K562 (cell line): Measurements from ENCODE around the gene PIGV. TPM values are rescaled to one million over a fixed set of nuclear protein-coding genes. Genes with fewer than 3 reads are reported as not detected.

Experiments used
- CBX3 ChIP-seq, 2 experiments: IDR thresholded peaks; 1 replicate in 1 of 2; 2 replicates in 1 of 2; pipeline ENCODE4 v1.6.1; 2012; ENCODE audit warnings: inconsistent platforms in 2 of 2, low read length in 2 of 2, borderline replicate concordance in 1 of 2, control low read depth in 1 of 2
- CXXC5 ChIP-seq: fragments of 250-450 bp; sonication (Bioruptor Pico); IDR thresholded peaks from 2 replicates; pipeline ENCODE4 v1.8.0; 2022; ENCODE audit warnings: inconsistent platforms, mild to moderate bottlenecking, moderate library complexity
- FIP1L1 ChIP-seq: fragments of 200-400 bp; formaldehyde crosslinking; IDR thresholded peaks from 2 replicates; pipeline ENCODE4 v1.6.1; 2018; ENCODE audit warnings: mild to moderate bottlenecking, low read depth, low read length; ENCODE audit not compliant: poor library complexity, severe bottlenecking
- ILF3 ChIP-seq: fragments of 450-650 bp; IDR thresholded peaks from 2 replicates; pipeline ENCODE4 v1.6.1; 2018; ENCODE audit warnings: antibody characterized with exemption, mild to moderate bottlenecking, moderate library complexity, borderline replicate concordance
- NCOA6 ChIP-seq: fragments of 450-650 bp; IDR thresholded peaks from 2 replicates; pipeline ENCODE4 v1.6.1; 2017; ENCODE audit warnings: mild to moderate bottlenecking
- NONO ChIP-seq, 2 experiments: fragments of 200-400 bp in 1 of 2; fragments of 450-650 bp in 1 of 2; formaldehyde crosslinking in 1 of 2; IDR thresholded peaks; 2 replicates each; pipeline ENCODE4 v1.6.1; 2017; ENCODE audit warnings: low read depth in 2 of 2, mild to moderate bottlenecking in 2 of 2, moderate library complexity in 2 of 2, low read length in 1 of 2
- NRF1 ChIP-seq, 2 experiments: fragments of 450-650 bp; IDR thresholded peaks in 1 of 2; conservative IDR thresholded peaks in 1 of 2; 2 replicates each; pipeline ENCODE4 v1.6.1; 2014; ENCODE audit warnings: mild to moderate bottlenecking in 2 of 2
- POLR2H ChIP-seq: IDR thresholded peaks from 2 replicates; pipeline ENCODE4 v1.6.1; 2016; ENCODE audit warnings: missing genetic modification characterization, low read depth, mild to moderate bottlenecking, control low read depth, missing compliant biosample characterization, moderate library complexity
- RFX7 ChIP-seq: fragments of 250-450 bp; sonication (Bioruptor Pico); IDR thresholded peaks from 2 replicates; pipeline ENCODE4 v1.5.1; 2021; ENCODE audit warnings: mild to moderate bottlenecking
- SIX5 ChIP-seq, 2 experiments: IDR thresholded peaks; 2 replicates each; pipeline ENCODE4 v1.6.1; 2011; ENCODE audit warnings: low read length in 2 of 2, borderline replicate concordance in 1 of 2, low read depth in 1 of 2, mild to moderate bottlenecking in 1 of 2, moderate library complexity in 1 of 2; ENCODE audit not compliant: insufficient read depth in 1 of 2
- ZEB2 ChIP-seq: fragments of 450-650 bp; IDR thresholded peaks from 2 replicates; pipeline ENCODE4 v1.6.1; 2016
- ZNF12 ChIP-seq: sonication (generic); formaldehyde crosslinking; IDR thresholded peaks from 2 replicates; pipeline ENCODE4 v1.4.0; 2020; ENCODE audit warnings: mild to moderate bottlenecking, missing genetic modification reagents
- ZNF23 ChIP-seq: fragments of 250-450 bp; sonication (Bioruptor Pico); IDR thresholded peaks from 2 replicates; pipeline ENCODE4 v1.4.0; 2020; ENCODE audit warnings: mild to moderate bottlenecking
- ZNF263 ChIP-seq: sonication (generic); formaldehyde crosslinking; IDR thresholded peaks from 2 replicates; pipeline ENCODE4 v1.8.0; 2022; ENCODE audit warnings: mild to moderate bottlenecking, missing genetic modification reagents, borderline replicate concordance
- ZNF551 ChIP-seq: fragments of 250-450 bp; sonication (Bioruptor Pico); IDR thresholded peaks from 2 replicates; pipeline ENCODE4 v1.5.0; 2021; ENCODE audit warnings: mild to moderate bottlenecking, moderate library complexity
- ZNF644 ChIP-seq: fragments of 200-800 bp; sonication (Bioruptor generic); IDR thresholded peaks from 2 replicates; pipeline ENCODE4 v1.6.1; 2016; ENCODE audit warnings: low read depth, missing genetic modification characterization, missing compliant biosample characterization
- polyA plus RNA-seq, 8 experiments: library from polyadenylated mRNA; depleted of rRNA in 4 of 8; stranded (reverse) in 5 of 8; unstranded in 3 of 8; fragments of >200 nt; fragmentation: Nextera tagmentation in 2 of 8; fragmentation: Illumina TruSeq in 1 of 8; extraction: Ambion mirVana in 2 of 8; extraction: Trizol in 1 of 8; gene quantifications; 2 replicates each; pipeline versions ENCODE4 v1.2.1 to v1.2.3, GENCODE V29; 2011 to 2014; ENCODE audit warnings: inconsistent platforms in 1 of 8, missing spikeins in 1 of 8
- total RNA-seq, 7 experiments: library from RNA; depleted of rRNA in 6 of 7; stranded (reverse); fragments of >200 nt in 6 of 7; fragmentation: Illumina TruSeq in 2 of 7; extraction: Trizol in 2 of 7; gene quantifications; 2 replicates each; pipeline versions ENCODE4 v1.2.1 to v1.2.3, GENCODE V29; 2011 to 2021; ENCODE audit warnings: low replicate concordance in 1 of 7
- TF ChIP-seq, protein P1 (sequence below): fragments of 150-350 bp; IDR thresholded peaks from 2 replicates; pipeline ENCODE4 v1.6.1; 2014; ENCODE audit warnings: low read depth, mild to moderate bottlenecking, low read length, borderline replicate concordance
- TF ChIP-seq, protein P2 (sequence below): fragments of 250-450 bp; sonication (Bioruptor Pico); IDR thresholded peaks from 2 replicates; pipeline ENCODE4 v1.5.0; 2020; ENCODE audit warnings: mild to moderate bottlenecking
- TF ChIP-seq, protein P3 (sequence below): fragments of 450-650 bp; formaldehyde crosslinking; IDR thresholded peaks from 2 replicates; pipeline ENCODE4 v1.4.0; 2020; ENCODE audit warnings: mild to moderate bottlenecking, mixed read lengths

Gene PIGV
- total and polyA plus RNA-seq, 9 of the 15 experiments (the other 6 are each of a cell fraction or from before 2014, with no cell fraction given): 8.4 to 21.8 (median 11.7) TPM

DNA sequence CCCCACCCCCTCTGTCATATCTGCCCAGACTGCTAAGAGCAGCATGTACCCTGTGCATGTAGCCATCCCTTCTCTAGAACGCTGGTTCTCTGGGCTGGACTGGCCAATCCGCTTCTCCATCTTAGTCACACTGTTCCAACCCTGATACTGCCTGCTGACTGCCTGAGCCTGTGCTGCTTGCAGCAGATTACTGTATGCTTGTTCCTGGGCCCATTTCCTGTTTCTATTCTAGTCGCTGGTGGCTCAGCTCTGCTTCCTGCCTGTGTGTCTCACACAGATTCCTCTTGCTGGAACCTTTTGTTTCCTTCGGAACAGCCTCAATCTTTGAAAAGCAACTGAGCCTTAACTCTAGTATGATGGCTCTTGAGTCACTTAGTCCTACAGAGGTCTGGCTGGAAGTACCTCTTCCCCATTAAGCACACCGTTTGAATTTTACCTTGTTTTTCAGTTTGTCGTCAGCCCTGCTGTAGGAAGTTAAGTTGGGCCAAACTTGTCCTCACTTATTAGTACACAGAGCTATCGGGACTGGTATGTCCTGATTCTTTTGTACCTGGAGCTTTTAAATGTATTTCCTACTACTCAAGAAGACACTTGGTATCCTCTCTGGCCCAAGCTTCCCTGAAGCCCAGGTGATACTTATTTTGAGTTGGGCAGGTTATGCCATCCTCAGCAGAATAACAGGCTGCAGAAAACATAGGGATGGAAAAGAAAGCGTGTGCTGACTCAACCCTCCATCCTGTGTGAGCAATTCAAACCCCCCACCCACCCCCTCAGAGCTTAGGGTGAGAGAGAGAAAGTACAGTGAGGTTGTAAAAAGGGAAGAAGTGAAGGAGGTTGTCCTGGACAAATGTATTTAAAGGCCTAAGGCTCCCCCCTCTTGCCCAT, 43.4 kb upstream of the PIGV start (continued):
- TF ChIP-seq, protein P1, sequence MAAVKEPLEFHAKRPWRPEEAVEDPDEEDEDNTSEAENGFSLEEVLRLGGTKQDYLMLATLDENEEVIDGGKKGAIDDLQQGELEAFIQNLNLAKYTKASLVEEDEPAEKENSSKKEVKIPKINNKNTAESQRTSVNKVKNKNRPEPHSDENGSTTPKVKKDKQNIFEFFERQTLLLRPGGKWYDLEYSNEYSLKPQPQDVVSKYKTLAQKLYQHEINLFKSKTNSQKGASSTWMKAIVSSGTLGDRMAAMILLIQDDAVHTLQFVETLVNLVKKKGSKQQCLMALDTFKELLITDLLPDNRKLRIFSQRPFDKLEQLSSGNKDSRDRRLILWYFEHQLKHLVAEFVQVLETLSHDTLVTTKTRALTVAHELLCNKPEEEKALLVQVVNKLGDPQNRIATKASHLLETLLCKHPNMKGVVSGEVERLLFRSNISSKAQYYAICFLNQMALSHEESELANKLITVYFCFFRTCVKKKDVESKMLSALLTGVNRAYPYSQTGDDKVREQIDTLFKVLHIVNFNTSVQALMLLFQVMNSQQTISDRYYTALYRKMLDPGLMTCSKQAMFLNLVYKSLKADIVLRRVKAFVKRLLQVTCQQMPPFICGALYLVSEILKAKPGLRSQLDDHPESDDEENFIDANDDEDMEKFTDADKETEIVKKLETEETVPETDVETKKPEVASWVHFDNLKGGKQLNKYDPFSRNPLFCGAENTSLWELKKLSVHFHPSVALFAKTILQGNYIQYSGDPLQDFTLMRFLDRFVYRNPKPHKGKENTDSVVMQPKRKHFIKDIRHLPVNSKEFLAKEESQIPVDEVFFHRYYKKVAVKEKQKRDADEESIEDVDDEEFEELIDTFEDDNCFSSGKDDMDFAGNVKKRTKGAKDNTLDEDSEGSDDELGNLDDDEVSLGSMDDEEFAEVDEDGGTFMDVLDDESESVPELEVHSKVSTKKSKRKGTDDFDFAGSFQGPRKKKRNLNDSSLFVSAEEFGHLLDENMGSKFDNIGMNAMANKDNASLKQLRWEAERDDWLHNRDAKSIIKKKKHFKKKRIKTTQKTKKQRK: no peak
- TF ChIP-seq NCOA6 (no peak), ZNF551 (CRISPR knock-in tag) (no peak), ZEB2 (peak; percentile 89), CXXC5 (peak; percentile 78), POLR2H (tag) (no peak), ZNF644 (tag) (no peak), CBX3 (IDR thresholded peaks at IDR 0.05; ENCODE audit: borderline replicate concordance in 1 of 2, low read length in 2 of 2) (peak in 1 of 2 experiments; percentile 99; a peak in 2 of 3 replicates), RFX7 (CRISPR knock-in tag) (no peak), FIP1L1 (no peak), SIX5 (IDR thresholded peaks at IDR 0.05; ENCODE audit: borderline replicate concordance in 1 of 2, insufficient read depth in 1 of 2, low read depth in 1 of 2, low read length in 2 of 2) (no peak), ZNF263 (CRISPR knock-in tag) (no peak; the same call in 1 of the 2 replicates), ZNF12 (CRISPR knock-in tag) (no peak), NRF1 (conservative IDR thresholded peaks at IDR 0.05 in 1 of 2, IDR thresholded peaks at IDR 0.05 in 1 of 2) (peak; percentile 74 to 78), NONO (IDR thresholded peaks at IDR 0.05; ENCODE audit: low read depth in 2 of 2, low read length in 1 of 2) (no peak), ILF3 (no peak), ZNF23 (CRISPR knock-in tag) (no peak)
- TF ChIP-seq, protein P2, sequence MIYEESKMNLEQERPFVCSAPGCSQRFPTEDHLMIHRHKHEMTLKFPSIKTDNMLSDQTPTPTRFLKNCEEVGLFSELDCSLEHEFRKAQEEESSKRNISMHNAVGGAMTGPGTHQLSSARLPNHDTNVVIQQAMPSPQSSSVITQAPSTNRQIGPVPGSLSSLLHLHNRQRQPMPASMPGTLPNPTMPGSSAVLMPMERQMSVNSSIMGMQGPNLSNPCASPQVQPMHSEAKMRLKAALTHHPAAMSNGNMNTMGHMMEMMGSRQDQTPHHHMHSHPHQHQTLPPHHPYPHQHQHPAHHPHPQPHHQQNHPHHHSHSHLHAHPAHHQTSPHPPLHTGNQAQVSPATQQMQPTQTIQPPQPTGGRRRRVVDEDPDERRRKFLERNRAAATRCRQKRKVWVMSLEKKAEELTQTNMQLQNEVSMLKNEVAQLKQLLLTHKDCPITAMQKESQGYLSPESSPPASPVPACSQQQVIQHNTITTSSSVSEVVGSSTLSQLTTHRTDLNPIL (CRISPR knock-in tag): 0 out of 2 replicates have a peak, but pooled peaks have one; percentile 28
- TF ChIP-seq, protein P3, sequence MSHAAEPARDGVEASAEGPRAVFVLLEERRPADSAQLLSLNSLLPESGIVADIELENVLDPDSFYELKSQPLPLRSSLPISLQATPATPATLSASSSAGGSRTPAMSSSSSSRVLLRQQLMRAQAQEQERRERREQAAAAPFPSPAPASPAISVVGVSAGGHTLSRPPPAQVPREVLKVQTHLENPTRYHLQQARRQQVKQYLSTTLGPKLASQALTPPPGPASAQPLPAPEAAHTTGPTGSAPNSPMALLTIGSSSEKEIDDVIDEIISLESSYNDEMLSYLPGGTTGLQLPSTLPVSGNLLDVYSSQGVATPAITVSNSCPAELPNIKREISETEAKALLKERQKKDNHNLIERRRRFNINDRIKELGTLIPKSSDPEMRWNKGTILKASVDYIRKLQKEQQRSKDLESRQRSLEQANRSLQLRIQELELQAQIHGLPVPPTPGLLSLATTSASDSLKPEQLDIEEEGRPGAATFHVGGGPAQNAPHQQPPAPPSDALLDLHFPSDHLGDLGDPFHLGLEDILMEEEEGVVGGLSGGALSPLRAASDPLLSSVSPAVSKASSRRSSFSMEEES (CRISPR knock-in tag): no peak
